Hepatocyte (in vitro differentiated cells): ENCODE measurements around the gene AKAP1. TPM values are rescaled to one million over a fixed set of nuclear protein-coding genes. Genes with fewer than 3 reads are reported as not detected.
A peak's percentile ranks its signal among the peaks of the same experiment; 100 is the strongest.

ENCODE experiments used
- DNase-seq: peaks from one replicate; pipeline ENCODE4 v3.0.0-alpha.2; 2016; ENCODE audit warnings: low spot score
- H2AFZ ChIP-seq: fragments of 200-600 bp; sonication (generic); 2 replicates; pipeline ENCODE4 v1.6.0; 2016; ENCODE audit warnings: antibody characterized with exemption, mild to moderate bottlenecking
- H3K27ac ChIP-seq: fragments of 200-600 bp; sonication (generic); 2 replicates; pipeline ENCODE4 v1.5.1; 2016; ENCODE audit warnings: mild to moderate bottlenecking
- H3K27me3 ChIP-seq: fragments of 200-600 bp; sonication (generic); 2 replicates; pipeline ENCODE4 v1.6.1; 2016
- H3K36me3 ChIP-seq: fragments of 200-600 bp; sonication (generic); replicated peaks from 2 replicates; pipeline ENCODE4 v1.5.1; 2016; ENCODE audit warnings: low read depth; ENCODE audit not compliant: insufficient read depth
- H3K4me1 ChIP-seq: fragments of 200-600 bp; sonication (generic); 2 replicates; pipeline ENCODE4 v1.5.1; 2016; ENCODE audit warnings: mild to moderate bottlenecking, moderate library complexity; ENCODE audit not compliant: insufficient read depth
- H3K4me2 ChIP-seq: fragments of 200-600 bp; sonication (generic); 2 replicates; pipeline ENCODE4 v1.6.0; 2016
- H3K4me3 ChIP-seq: fragments of 200-600 bp; sonication (generic); 2 replicates; pipeline ENCODE4 v1.5.1; 2016; ENCODE audit warnings: mild to moderate bottlenecking
- H3K79me2 ChIP-seq: fragments of 200-600 bp; sonication (generic); 2 replicates; pipeline ENCODE4 v1.6.0; 2017; ENCODE audit warnings: mild to moderate bottlenecking
- H3K9me2 ChIP-seq: fragments of 200-600 bp; sonication (generic); replicated peaks from 2 replicates; pipeline ENCODE4 v1.6.0; 2017; ENCODE audit warnings: mild to moderate bottlenecking; ENCODE audit not compliant: insufficient read depth
- H3K9me3 ChIP-seq: fragments of 200-600 bp; sonication (generic); 2 replicates; pipeline ENCODE4 v1.5.1; 2016; ENCODE audit warnings: low read depth, mild to moderate bottlenecking
- H4K20me1 ChIP-seq: fragments of 200-600 bp; sonication (generic); 2 replicates; pipeline ENCODE4 v1.6.0; 2016; ENCODE audit warnings: mild to moderate bottlenecking; ENCODE audit not compliant: insufficient read depth, poor library complexity, severe bottlenecking
- EZH2 ChIP-seq: fragments of 200-600 bp; sonication (generic); IDR thresholded peaks from 2 replicates; pipeline ENCODE4 v1.6.1; 2016; ENCODE audit warnings: antibody characterized with exemption, mild to moderate bottlenecking, borderline replicate concordance
- EZH2phosphoT487 ChIP-seq: fragments of 200-600 bp; sonication (generic); IDR thresholded peaks from one replicate; pipeline ENCODE4 v1.6.1; 2018; ENCODE audit warnings: antibody characterized with exemption, mild to moderate bottlenecking, low read depth, moderate library complexity; ENCODE audit not compliant: unreplicated experiment, severe bottlenecking
- WGBS: methylation state at CpG from one replicate; pipeline ENCODE4 v1.1.6; 2016; ENCODE audit warnings: low lambda C conversion rate; ENCODE audit errors: missing lambda C conversion rate; 5-methylcytosine and 5-hydroxymethylcytosine counted together
- polyA plus RNA-seq: library from polyadenylated mRNA; unstranded; fragments of >200 nt; fragmentation: Nextera tagmentation; extraction: Ambion mirVana; gene quantifications from 2 replicates; pipeline ENCODE4 v1.2.1, GENCODE V29; 2016
- total RNA-seq: library from RNA; depleted of rRNA; stranded (reverse); fragments of >200 nt; gene quantifications from 2 replicates; pipeline ENCODE4 v1.2.3, GENCODE V29; 2014
- TF ChIP-seq, protein P1 (sequence below): fragments of 200-600 bp; sonication (generic); IDR thresholded peaks from 2 replicates; pipeline ENCODE4 v1.5.1; 2016; ENCODE audit warnings: antibody characterized with exemption, mild to moderate bottlenecking; ENCODE audit not compliant: poor library complexity

AKAP1 gene
- total and polyA plus RNA-seq, 2 experiments from 2014 or later = 33.0 to 46.7 TPM

- Histone ChIP-seq H2AFZ (no peak overlapping the region), H3K4me1 (no peaks in the 10 kb centered on the region), H3K9me3 (no peaks in the 10 kb centered on the region), H3K36me3 (no peaks in the 10 kb centered on the region), H3K4me2 (no peak overlapping the region), H3K79me2 (no peaks in the 10 kb centered on the region), H3K4me3 (no peak overlapping the region), H3K27me3 (no peaks in the 10 kb centered on the region), H4K20me1 (no peaks in the 10 kb centered on the region), H3K27ac (no peak overlapping the region), H3K9me2 (no peaks in the 10 kb centered on the region)
- no peak for DNase-seq
- TF ChIP-seq, protein P1, sequence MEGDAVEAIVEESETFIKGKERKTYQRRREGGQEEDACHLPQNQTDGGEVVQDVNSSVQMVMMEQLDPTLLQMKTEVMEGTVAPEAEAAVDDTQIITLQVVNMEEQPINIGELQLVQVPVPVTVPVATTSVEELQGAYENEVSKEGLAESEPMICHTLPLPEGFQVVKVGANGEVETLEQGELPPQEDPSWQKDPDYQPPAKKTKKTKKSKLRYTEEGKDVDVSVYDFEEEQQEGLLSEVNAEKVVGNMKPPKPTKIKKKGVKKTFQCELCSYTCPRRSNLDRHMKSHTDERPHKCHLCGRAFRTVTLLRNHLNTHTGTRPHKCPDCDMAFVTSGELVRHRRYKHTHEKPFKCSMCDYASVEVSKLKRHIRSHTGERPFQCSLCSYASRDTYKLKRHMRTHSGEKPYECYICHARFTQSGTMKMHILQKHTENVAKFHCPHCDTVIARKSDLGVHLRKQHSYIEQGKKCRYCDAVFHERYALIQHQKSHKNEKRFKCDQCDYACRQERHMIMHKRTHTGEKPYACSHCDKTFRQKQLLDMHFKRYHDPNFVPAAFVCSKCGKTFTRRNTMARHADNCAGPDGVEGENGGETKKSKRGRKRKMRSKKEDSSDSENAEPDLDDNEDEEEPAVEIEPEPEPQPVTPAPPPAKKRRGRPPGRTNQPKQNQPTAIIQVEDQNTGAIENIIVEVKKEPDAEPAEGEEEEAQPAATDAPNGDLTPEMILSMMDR = no peak
- TF ChIP-seq EZH2 = no peak
- TF ChIP-seq EZH2phosphoT487 = no peak
- 96% methylated on average over 4 of the region's 4 CpGs for WGBS
Observed at GRCh38 chr17:57067162-57067561, 17.9 kb upstream of the AKAP1 start.

GRCh38 chr17:57067781-57068180 is 17.3 kb upstream of the AKAP1 start:
- no peaks in the 10 kb centered on the region for H3K27me3 ChIP-seq
- TF ChIP-seq EZH2 (no peak), EZH2phosphoT487 (no peak)
- TF ChIP-seq, protein P1 = no peak
- H3K9me3 ChIP-seq = no peaks in the 10 kb centered on the region
- 96% methylated on average over 1 of the region's 1 CpG for WGBS
- H3K79me2 ChIP-seq = no peaks in the 10 kb centered on the region
- no peak for DNase-seq
- no peak overlapping the region for H3K4me2 ChIP-seq
- H2AFZ ChIP-seq = no peak overlapping the region
- H3K9me2 ChIP-seq = no peaks in the 10 kb centered on the region
- no peak overlapping the region for H3K4me3 ChIP-seq
- H3K27ac ChIP-seq = no peak overlapping the region
- no peaks in the 10 kb centered on the region for H3K36me3 ChIP-seq
- H4K20me1 ChIP-seq = no peaks in the 10 kb centered on the region
- no peaks in the 10 kb centered on the region for H3K4me1 ChIP-seq

DNA sequence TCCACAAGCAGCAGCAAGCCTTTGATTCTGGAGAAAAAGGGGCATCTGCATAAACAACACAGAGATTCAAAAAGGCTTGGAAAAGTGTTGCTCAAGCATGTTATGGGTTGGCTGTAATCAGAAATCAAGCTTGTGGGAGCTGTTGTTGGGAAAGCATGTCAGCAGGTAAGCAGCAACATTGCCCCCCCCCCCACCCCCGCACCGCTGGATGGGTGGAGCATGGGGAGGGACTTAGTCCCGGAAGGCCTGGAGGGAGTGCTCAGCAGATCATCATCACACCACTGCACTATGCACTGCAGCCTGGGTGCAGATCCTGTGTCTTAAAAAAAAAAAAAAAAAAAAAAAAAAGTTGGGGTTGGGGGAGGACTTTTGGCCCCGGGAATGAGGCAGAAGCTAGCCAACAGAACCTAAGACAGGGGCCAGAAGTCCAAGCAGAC is 16.8 kb upstream of the AKAP1 start:
- 22% methylated on average over 4 of the region's 4 CpGs for WGBS
- no peaks in the 10 kb centered on the region for H3K79me2 ChIP-seq
- H3K4me3 ChIP-seq = no peak overlapping the region
- H3K9me2 ChIP-seq = no peaks in the 10 kb centered on the region
- no peak overlapping the region for H3K27ac ChIP-seq
- no peaks in the 10 kb centered on the region for H3K27me3 ChIP-seq
- no peaks in the 10 kb centered on the region for H3K4me1 ChIP-seq
- no peak overlapping the region for H2AFZ ChIP-seq
- TF ChIP-seq, protein P1 = no peak
- TF ChIP-seq EZH2 (no peak), EZH2phosphoT487 (no peak)
- no peaks in the 10 kb centered on the region for H3K9me3 ChIP-seq
- no peaks in the 10 kb centered on the region for H3K36me3 ChIP-seq
- H3K4me2 ChIP-seq = no peak overlapping the region
- no peaks in the 10 kb centered on the region for H4K20me1 ChIP-seq
- DNase-seq = peak; percentile 45

DNA sequence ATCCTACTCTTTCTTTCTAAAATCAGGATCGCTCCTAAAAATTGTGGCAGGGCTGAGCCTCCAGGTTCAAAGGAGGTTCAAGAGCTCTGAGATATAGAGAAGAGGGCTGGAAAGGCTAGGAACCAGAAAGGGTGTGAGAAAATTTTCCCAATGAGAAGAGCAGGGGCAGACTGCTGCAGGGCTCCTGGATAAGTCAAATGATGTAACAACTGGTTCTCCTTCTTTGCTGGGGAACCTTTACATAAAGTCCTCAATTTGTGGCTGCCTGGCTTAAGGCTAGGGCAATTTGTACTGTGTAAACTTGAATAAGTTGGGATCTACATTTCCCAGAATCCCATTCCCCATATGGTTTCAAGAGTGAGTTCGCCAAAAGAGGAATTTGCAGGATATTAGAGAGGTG is 16.3 kb upstream of the AKAP1 start:
- no peak for DNase-seq
- H3K4me2 ChIP-seq = no peak overlapping the region
- no peaks in the 10 kb centered on the region for H3K9me3 ChIP-seq
- 91% methylated on average over 2 of the region's 2 CpGs for WGBS
- no peak overlapping the region for H2AFZ ChIP-seq
- H3K9me2 ChIP-seq = no peaks in the 10 kb centered on the region
- H3K79me2 ChIP-seq = no peaks in the 10 kb centered on the region
- no peaks in the 10 kb centered on the region for H3K36me3 ChIP-seq
- no peaks in the 10 kb centered on the region for H3K4me1 ChIP-seq
- no peaks in the 10 kb centered on the region for H3K27me3 ChIP-seq
- no peak for TF ChIP-seq EZH2
- TF ChIP-seq EZH2phosphoT487 = no peak
- TF ChIP-seq, protein P1 = no peak
- no peak overlapping the region for H3K4me3 ChIP-seq
- no peak overlapping the region for H3K27ac ChIP-seq
- no peaks in the 10 kb centered on the region for H4K20me1 ChIP-seq
